Tibial artery (tissue), 4 donors: ENCODE measurements around the gene ABLIM2.

ENCODE experiments used
- DNase-seq, 2 donors: peaks; one replicate each; pipeline ENCODE4 v3.0.0-alpha.2; 2019
- H3K27ac ChIP-seq, 2 donors: fragments of 200-600 bp; sonication (generic) in 1 of 2; 1 replicate in 1 of 2; 2 replicates in 1 of 2; pipeline ENCODE4 v1.5.1; 2018 to 2019; ENCODE audit warnings: mild to moderate bottlenecking in 1 of 2
- H3K27me3 ChIP-seq, 2 donors: fragments of 200-600 bp; sonication (generic) in 1 of 2; one replicate each; pipeline versions ENCODE4 v1.5.1 to v1.6.0; 2016 to 2019
- H3K36me3 ChIP-seq, 3 donors: fragments of 200-600 bp; sonication (generic) in 2 of 3; one replicate each; pipeline ENCODE4 v1.5.1; 2016 to 2019; ENCODE audit warnings: mild to moderate bottlenecking in 2 of 3
- H3K4me1 ChIP-seq, 4 donors: fragments of 200-600 bp; sonication (generic) in 2 of 4; 1 replicate in 3 of 4; 2 replicates in 1 of 4; pipeline ENCODE4 v1.5.1; 2016 to 2019
- H3K4me3 ChIP-seq, 2 donors: fragments of 200-600 bp; sonication (generic) in 1 of 2; 1 replicate in 1 of 2; 2 replicates in 1 of 2; pipeline ENCODE4 v1.5.1; 2018 to 2019; ENCODE audit warnings: mild to moderate bottlenecking in 2 of 2
- H3K9me3 ChIP-seq, 3 donors: fragments of 200-600 bp; sonication (generic) in 1 of 3; one replicate each; pipeline ENCODE4 v1.5.1; 2016 to 2019
- intact Hi-C: fragments of 100-400 bp; cut with DNase I; formaldehyde crosslinking; loops from one replicate; pipeline ENCODE4 v1.15.0; 2023; ENCODE audit warnings: low total_unique reads
- TF ChIP-seq, protein P1 (sequence below), 2 experiments: fragments of 200-600 bp in 1 of 2; fragments of 450-650 bp in 1 of 2; IDR thresholded peaks; one replicate each; pipeline ENCODE4 v1.5.1; 2017 to 2019; ENCODE audit warnings: antibody characterized with exemption in 2 of 2, mild to moderate bottlenecking in 1 of 2, moderate library complexity in 1 of 2

Gene ABLIM2

DNA sequence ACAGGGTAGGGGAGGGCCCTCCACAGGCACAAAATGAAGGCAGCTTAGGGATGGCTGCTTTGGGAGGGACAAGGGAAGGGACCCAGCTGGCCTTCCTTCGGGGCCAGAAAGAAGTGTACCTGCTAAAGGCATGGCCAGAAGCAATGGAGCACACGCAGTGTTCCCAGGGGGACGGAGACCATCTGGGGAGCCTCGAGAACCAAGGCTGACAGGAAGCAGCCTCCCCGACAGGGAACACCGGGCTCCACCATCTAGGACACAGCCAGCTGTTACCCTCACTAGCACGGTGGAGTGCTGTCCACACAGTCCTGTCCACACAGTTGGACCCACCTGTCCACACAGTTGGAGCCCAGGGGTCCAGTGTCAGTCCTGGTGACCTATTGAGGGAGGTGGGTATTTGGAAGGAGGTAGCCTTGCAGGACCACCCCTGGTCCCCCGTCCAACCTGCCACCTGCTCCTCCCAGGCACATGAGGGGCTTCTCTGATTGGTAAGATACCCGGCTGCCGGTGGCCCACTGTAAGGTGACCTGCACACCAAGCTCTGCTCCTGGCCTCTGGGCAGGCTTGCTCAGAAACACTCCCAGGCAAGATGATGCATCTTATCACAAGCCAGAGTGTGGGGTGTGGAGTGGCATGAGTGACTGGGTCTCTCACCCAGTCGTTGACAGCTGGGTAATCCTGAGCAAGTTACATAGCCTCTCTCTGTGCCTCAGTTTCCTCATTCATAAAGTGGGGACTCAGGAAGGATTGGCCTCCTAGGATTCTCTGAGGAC lies 198.4 kb downstream of the ABLIM2 start:
- intact Hi-C loops: no loop called here
- no peak overlapping the region for H3K4me3 ChIP-seq

DNA sequence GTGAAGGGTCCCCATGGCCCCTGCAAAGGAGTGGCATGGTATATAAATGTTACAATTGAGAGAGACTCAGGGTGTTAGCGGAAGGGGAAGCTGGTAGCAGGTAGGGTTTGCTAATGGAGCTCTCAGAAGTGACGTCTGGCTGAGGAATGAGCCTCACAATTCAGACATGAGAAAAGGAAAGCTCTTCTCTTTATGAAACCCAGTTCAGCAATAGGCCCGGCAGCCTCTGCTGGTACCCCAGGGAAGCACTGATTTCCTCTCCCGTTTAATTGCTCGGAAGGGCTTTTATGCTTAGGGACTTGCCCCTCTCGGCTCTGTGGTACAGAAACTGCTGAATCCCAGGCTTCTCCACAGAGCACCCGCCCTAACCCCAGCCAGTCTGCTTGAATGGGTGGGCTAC lies 199.5 kb downstream of the ABLIM2 start:
- no peak for DNase-seq
- intact Hi-C loops: no loop called here
- peaks cover 0 to 23% (median 19%) of the 10 kb centered on the region in 4 donors for H3K4me1 ChIP-seq
- H3K36me3 ChIP-seq: no peaks in the 10 kb centered on the region
- no peaks in the 10 kb centered on the region for H3K9me3 ChIP-seq
- TF ChIP-seq, protein P1, sequence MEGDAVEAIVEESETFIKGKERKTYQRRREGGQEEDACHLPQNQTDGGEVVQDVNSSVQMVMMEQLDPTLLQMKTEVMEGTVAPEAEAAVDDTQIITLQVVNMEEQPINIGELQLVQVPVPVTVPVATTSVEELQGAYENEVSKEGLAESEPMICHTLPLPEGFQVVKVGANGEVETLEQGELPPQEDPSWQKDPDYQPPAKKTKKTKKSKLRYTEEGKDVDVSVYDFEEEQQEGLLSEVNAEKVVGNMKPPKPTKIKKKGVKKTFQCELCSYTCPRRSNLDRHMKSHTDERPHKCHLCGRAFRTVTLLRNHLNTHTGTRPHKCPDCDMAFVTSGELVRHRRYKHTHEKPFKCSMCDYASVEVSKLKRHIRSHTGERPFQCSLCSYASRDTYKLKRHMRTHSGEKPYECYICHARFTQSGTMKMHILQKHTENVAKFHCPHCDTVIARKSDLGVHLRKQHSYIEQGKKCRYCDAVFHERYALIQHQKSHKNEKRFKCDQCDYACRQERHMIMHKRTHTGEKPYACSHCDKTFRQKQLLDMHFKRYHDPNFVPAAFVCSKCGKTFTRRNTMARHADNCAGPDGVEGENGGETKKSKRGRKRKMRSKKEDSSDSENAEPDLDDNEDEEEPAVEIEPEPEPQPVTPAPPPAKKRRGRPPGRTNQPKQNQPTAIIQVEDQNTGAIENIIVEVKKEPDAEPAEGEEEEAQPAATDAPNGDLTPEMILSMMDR (IDR thresholded peaks at IDR 0.05): no peak
- H3K27me3 ChIP-seq: no peaks in the 10 kb centered on the region
- H3K27ac ChIP-seq: no peak overlapping the region
- H3K4me3 ChIP-seq: no peak overlapping the region

More for the DNA sequence above, 198.4 kb downstream of the ABLIM2 start:
- DNase-seq: no peak
- TF ChIP-seq, protein P1 (IDR thresholded peaks at IDR 0.05): no peak
- Histone ChIP-seq H3K27ac (peak overlapping the region; percentile 62 to 70), H3K36me3 (no peaks in the 10 kb centered on the region), H3K9me3 (no peaks in the 10 kb centered on the region), H3K4me1 (peaks cover 0 to 23% (median 19%) of the 10 kb centered on the region in 4 donors), H3K27me3 (no peaks in the 10 kb centered on the region)

- no peak overlapping the region for H3K27ac ChIP-seq
- no peak for DNase-seq
- intact Hi-C loops: no loop called here
- H3K4me1 ChIP-seq: peaks cover 0 to 23% (median 19%) of the 10 kb centered on the region in 4 donors
- H3K9me3 ChIP-seq: no peaks in the 10 kb centered on the region
- no peak overlapping the region for H3K4me3 ChIP-seq
- TF ChIP-seq, protein P1 (IDR thresholded peaks at IDR 0.05): no peak
- no peaks in the 10 kb centered on the region for H3K36me3 ChIP-seq
- no peaks in the 10 kb centered on the region for H3K27me3 ChIP-seq
Observed at GRCh38 chr4:7956934-7957656, 201.5 kb downstream of the ABLIM2 start.

DNA sequence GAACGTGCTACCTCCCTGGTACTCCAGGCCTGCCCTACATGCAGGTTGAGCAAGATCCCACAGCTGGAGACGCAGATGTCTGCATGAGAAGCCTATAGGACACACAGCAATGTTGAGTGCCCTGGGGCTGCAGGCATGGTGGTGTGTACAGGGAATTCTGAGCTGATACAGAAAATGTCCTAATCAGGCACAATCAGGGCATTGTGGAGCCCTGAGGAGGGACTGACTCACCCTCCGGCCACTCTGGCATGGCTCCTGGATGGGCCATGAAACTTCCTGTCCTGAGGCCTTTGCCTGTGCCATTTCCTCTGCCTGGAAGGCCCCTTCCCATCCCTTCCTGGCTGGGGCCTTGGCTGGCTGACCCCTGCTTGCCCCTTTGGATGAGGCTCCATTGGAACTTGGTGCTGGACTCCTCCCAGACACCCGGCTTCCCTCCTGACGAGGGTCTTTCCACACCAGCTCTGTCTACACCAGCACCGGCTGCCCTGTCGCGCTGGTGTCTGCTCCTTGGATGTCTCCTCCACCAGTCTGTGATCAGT lies 202.3 kb downstream of the ABLIM2 start:
- Histone ChIP-seq H3K36me3 (no peaks in the 10 kb centered on the region), H3K27ac (no peak overlapping the region), H3K4me3 (no peak overlapping the region), H3K27me3 (no peaks in the 10 kb centered on the region), H3K9me3 (no peaks in the 10 kb centered on the region), H3K4me1 (peaks cover 0 to 18% (median 15%) of the 10 kb centered on the region in 4 donors)
- TF ChIP-seq, protein P1 (IDR thresholded peaks at IDR 0.05): no peak
- DNase-seq: peak in 1 of 2 donors; percentile 40
- intact Hi-C loops: no loop called here

GRCh38 chr4:7955393-7955792 lies 203.2 kb downstream of the ABLIM2 start:
- Histone ChIP-seq H3K27ac (no peak overlapping the region), H3K27me3 (no peaks in the 10 kb centered on the region), H3K36me3 (no peaks in the 10 kb centered on the region), H3K4me1 (peaks cover 0 to 9% (median 6%) of the 10 kb centered on the region in 4 donors), H3K9me3 (no peaks in the 10 kb centered on the region), H3K4me3 (no peak overlapping the region)
- intact Hi-C loops: no loop called here
- no peak for DNase-seq
- TF ChIP-seq, protein P1 (IDR thresholded peaks at IDR 0.05): no peak
